Stimulated activated CD4-positive, alpha-beta T cell treated with anti-CD3 and anti-CD28 coated beads, TNF-alpha, amount 100 ng/mL, for 1 hour (primary cell): ENCODE measurements around the gene R3HDML.
"Not testable (repeated sequence)": the region's sequence is repeated elsewhere in the genome, so short reads cannot be mapped to it uniquely, and the experiment has no call there.

Experiments
- DNase-seq, 3 donors: peaks; one replicate each; pipeline ENCODE4 v3.0.0-alpha.2; 2020; ENCODE audit warnings: low read depth in 3 of 3, low spot score in 1 of 3

The R3HDML gene

DNA sequence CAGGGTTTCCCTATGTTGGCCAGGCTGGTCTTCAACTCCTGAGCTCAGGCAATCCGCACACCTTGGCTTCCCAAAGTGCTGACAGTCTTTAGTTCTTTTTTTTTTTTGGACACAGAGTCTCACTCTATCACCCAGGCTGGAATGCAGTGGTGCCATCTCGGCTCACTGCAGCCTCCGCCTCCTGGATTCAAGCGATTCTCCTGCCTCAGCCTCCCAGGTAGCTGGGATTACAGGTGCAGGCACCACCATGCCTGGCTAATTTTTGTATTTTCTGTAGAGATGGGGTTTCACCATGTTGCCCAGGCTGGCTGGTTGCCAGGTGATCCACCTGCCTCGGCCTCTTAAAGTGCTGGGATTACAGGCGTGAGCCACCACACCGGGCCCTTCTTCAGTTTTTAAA, 9.1 kb upstream of the R3HDML start:
- not testable (repeated sequence) for DNase-seq

DNA sequence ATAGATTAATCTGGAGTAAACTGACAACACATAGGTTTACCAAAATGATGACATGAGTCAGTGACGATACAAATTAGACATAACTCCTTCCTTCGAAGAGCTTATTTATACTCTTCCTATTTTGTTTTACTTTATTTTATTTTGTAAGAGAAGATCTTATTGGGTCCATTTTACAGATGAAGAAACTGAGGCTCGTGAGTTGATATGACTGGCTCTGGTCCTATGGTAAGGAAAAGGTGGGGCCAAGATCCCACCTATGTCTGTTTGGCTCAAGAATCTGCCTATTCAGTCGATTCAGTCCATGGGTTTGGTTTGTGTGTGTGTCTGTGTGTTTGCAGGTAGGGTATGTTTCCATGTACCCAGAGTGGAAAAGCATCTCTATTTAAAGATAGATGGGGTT, 8.4 kb upstream of the R3HDML start:
- no peak for DNase-seq

DNA sequence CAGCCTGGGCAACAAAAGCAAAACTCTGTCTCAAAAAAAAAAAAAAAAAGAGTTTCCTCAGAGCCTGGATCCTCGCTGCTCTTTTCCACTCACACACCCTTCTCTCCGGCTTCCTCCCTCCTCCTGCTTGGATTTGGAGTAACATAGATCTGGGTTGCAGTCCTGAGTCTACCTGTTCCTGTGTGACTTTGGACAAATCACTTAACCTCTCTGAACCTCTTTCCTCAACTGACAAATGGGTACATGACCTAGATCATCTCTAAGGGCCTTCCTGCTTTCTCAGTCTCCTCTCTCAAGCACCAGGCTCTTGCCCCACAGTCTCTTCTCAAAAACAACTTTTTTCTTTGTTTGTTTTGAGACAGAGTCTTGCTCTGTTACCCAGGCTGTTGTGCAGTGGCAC, 5.6 kb upstream of the R3HDML start:
- DNase-seq = no peak

GRCh38 chr20:44334306-44334705, 2.5 kb upstream of the R3HDML start:
- DNase-seq = no peak

GRCh38 chr20:44334709-44335108, 2.1 kb upstream of the R3HDML start:
- DNase-seq = no peak

- DNase-seq = no peak
These were observed 1.2 kb upstream of the R3HDML start for GRCh38 chr20:44335675-44336074.

GRCh38 chr20:44336086-44336485, 757 bp upstream of the R3HDML start:
- DNase-seq = no peak

- DNase-seq = no peak
These were observed 5.4 kb downstream of the R3HDML start for GRCh38 chr20:44342248-44342647.

- DNase-seq = no peak
These were observed 6.4 kb downstream of the R3HDML start for GRCh38 chr20:44343162-44343675.

DNA sequence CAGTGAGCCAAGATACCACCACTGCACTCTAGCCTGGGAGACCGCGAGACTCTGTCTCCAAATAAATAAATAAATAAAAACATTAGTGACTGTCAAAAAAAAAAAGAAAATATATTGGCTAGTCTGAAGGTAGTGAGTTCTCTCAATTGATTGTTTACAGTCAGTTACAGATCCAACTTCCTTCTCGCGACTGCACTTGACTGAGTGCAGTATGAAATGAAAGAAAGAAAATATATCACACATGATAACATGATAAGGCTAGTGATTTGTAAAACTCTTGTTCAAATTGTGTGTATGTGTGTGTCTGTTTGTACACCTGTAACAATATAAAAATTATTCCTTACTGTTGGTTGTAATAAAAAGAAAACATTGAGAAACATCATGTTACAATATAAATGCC, 7.9 kb downstream of the R3HDML start:
- no peak for DNase-seq

- DNase-seq = no peak
These were observed 8.3 kb downstream of the R3HDML start for GRCh38 chr20:44345147-44345546.

DNA sequence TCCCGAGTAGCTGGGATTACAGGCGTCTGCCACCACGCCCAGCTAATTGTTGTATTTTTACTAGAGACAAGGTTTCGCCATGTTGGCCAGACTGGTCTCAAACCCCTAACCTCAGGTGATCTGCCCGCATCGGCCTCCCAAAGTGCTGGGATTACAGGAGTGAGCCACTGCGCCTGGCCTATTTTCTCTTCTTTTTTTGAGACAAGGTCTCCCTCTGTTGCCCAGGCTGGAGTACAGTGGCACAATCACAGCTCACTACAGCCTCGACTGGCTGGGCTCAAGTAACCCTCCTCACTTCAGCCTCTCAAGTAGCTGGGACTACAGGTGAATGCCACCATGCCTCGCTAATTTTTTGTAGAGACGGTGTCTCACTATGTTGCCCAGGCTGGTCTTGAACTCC, 9.1 kb downstream of the R3HDML start:
- not testable (repeated sequence) for DNase-seq

DNA sequence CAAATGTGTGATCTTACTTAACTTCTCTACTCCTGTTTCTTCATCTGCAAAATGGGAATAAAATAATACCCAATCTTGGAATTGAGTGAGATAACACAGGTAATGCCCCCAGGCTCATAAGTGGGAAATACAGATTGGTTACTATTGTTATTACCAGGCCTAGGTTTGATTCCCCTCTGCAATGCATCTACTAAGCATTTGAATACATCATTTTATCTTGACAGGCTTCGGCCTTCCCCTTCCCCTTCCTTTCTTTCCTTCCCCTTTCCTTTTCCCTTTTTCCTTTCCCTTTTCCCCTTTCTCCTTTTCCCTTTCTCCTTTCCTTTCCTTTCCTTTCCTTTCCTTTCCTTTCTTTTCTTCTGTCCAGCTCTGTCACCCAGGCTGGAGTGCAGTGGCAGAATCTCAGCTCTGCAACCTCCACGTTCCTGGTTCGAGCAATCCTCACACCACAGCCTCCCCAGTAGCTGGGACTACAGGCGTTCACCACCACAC, 11.4 kb downstream of the R3HDML start:
- DNase-seq = no peak

- no peak for DNase-seq
These were observed 12.5 kb downstream of the R3HDML start for GRCh38 chr20:44349349-44349748.

- DNase-seq = no peak
These were observed 13.7 kb downstream of the R3HDML start for GRCh38 chr20:44350567-44350966.

DNA sequence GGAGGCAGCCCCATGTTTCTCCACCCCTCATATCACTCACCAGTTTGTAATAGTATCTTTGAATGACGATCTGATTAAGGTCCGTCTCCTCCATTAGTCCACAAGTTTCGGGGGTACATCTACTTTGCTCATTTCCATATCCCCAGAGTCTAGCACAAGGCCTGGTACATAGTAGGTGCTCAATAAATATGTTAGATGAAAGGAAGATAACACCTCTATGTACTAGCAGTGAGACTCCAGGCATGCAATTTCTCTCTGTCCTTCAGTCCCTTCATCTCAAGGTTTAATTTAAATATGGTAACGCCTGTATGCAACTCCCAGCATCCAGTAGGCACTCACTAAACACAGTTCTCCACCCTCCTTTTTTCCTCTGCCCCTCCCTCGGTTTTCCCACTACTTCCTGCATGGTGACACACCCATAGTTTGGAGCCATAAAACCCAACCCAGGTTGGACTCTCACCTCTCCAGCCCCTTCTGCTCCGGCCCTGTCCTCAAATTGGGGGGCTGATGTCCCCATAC, 18.2 kb downstream of the R3HDML start:
- DNase-seq = no peak

DNA sequence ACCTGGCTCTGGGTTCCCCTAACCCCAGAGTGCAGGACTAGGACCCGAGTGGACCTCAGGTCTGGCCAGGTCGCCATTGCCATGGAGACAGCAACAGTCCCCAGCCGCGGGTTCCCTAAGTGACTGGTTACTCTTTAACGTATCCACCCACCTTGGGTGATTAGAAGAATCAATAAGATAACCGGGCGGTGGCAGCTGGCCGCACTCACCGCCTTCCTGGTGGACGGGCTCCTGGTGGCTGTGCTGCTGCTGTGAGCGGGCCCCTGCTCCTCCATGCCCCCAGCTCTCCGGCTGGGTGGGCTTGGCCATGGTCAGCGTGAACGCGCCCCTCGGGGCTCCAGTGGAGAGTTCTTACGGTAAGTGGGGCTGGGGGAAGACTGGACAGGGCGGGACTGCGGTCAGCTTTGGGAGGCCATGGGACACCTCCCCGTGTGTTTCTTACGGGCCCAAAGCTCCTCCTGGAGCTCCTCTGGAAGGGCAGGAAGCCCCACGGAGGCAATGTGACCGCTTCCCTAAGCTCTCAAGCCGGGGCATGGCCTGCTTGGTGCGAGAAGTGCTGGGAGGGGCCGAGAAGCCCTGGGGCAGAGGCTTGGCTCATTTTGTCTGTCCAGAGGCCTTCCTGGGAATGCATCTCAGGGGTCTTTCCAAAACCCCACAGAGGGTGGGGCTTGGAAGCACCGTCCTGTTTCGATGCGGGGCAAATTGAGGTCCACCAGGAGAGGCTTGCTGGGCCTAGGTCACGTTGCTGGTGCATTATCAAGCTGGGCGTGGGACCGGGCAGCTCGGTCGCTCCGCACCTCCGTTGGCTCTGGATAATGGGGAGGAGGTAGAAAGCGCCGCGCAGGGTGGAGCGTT, 18.9 kb downstream of the R3HDML start, which contains the start of gene HNF4A:
TSS of gene HNF4A (plus strand) at position 202 of the 855 bp plus-strand sequence. CDS start at position 308, 106 bp downstream.
- no peak for DNase-seq

- DNase-seq = no peak
These were observed 19.5 kb downstream of the R3HDML start for GRCh38 chr20:44356353-44356723.

DNA sequence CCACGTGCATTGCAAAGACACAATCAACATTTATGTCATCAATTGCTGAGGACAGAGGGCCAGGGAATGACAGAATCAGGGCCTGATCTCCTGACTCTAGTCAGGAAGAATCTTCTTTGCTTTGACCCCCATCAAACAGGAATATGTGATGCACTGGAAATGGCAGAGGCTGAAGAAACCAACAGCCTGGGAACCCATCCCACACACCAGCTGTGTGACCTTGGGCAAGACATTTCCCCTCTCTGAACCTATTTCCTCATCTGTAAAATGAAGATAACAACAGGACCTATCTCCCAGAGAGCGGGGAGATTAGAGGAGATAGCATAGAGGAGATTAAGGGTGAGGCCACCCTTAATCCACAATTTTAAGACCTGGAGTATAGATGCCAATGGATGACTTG, 20.2 kb downstream of the R3HDML start:
- DNase-seq = no peak

DNA sequence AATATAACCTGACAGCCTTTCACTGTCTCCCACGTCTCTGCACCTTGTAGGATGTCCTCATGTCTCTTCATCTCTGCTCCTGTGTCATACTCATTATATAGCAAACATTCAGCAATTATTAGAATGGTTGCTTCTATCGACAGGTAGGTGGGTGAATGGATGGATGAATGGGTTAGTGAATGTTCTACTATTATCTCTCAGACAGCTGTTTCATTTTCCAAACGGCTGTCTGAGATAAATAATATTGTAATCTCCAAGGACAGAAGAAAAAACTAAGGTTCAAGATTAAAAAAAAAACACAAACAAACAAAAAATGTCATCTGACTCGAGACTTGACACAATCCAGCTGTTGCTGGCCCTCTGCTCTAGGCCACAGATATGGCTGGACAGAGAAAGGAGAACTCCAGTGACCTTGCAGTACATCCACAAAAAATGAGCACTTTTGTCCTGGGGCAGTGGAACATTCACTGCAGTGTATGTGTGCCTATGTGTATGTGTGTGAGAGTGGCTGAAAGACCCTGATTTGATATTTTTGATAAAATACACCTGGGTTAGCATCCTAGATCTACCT, 20.8 kb downstream of the R3HDML start:
- no peak for DNase-seq

- DNase-seq = no peak
These were observed 21.9 kb downstream of the R3HDML start for GRCh38 chr20:44358776-44359175.

DNA sequence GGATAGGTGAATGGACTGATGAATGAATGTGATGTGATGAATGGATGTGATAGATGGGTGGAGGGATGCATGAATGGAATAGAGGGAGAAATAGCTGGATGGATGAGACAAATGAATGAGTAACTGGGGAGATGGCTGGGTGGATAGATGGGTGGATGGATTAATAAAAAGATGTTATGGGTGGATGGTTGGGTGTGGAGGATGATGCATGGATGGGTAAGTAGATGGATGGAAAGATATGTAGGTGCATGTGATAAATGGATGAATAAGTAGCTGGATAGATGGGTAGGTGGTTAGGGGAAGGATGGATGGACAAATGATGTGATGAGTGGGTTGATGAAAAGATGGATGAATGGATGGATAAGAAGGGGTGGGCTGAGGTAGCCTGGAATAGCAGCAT, 23.4 kb downstream of the R3HDML start:
- no peak for DNase-seq
